Measurements from ENCODE around the gene OR2G3. TPM values are rescaled to one million over a fixed set of nuclear protein-coding genes. Genes with fewer than 3 reads are reported as not detected.

Gene OR2G3
- total and polyA plus RNA-seq, 2 of the 8 experiments (the other 6 are each of a cell fraction or from before 2014, with no cell fraction given), result not detected

- TF ChIP-seq CHD7 (IDR thresholded peaks at IDR 0.05; ENCODE audit: insufficient replicate concordance, low read length) (no peak), CTCF (IDR thresholded peaks at IDR 0.05; ENCODE audit: control extremely low read depth in 1 of 3, insufficient read depth in 1 of 3, low read depth in 1 of 3, low read length in 3 of 3) (no peak), GABPA (IDR thresholded peaks at IDR 0.05; ENCODE audit: borderline replicate concordance, insufficient read depth, low read length) (no peak), NANOG (IDR thresholded peaks at IDR 0.05; ENCODE audit: insufficient read depth, low read depth, low read length, poor library complexity, severe bottlenecking) (peak; percentile 87)
Measured at GRCh38 chr1:247647864-247648263, 42.5 kb downstream of the OR2G3 start (continued).

All from H1 (cell line).